CD4-positive, alpha-beta T cell (primary cell): ENCODE data around the gene COX4I1. TPM values are rescaled to one million over a fixed set of nuclear protein-coding genes. Genes with fewer than 3 reads are reported as not detected.

Experiments
- ATAC-seq: fragments of 200-7000 bp; cut with Tn5 transposase; one replicate; pipeline ENCODE4 v1.10.0; 2022; ENCODE audit warnings: mild to moderate bottlenecking; ENCODE audit not compliant: poor library complexity
- CTCF ChIA-PET: fragments of 350-600 bp; sonication (Branson Sonifier 250); formaldehyde crosslinking; loops from one replicate; lab custom pipeline; 2021; ENCODE audit warnings: antibody characterized with exemption, inconsistent platforms; lab: Charles Lee
- POLR2A ChIA-PET: fragments of 350-600 bp; sonication (Branson Sonifier 250); formaldehyde crosslinking; loops from one replicate; lab custom pipeline; 2021; ENCODE audit warnings: antibody characterized with exemption, inconsistent platforms; lab: Charles Lee
- DNase-seq, 14 experiments: peaks; one replicate each; pipeline ENCODE4 v3.0.0-alpha.2; 2013 to 2020; ENCODE audit warnings: mixed read lengths in 2 of 14
- H3K27ac ChIP-seq, 2 donors: one replicate each; pipeline versions ENCODE4 v1.5.1 to v1.7.0; 2013; ENCODE audit warnings: low read length in 2 of 2, low read depth in 1 of 2, mild to moderate bottlenecking in 1 of 2
- H3K27me3 ChIP-seq, 2 experiments: 1 replicate in 1 of 2; 2 replicates in 1 of 2; pipeline versions ENCODE4 v1.6.1 to v1.7.0; 2013; ENCODE audit warnings: low read length in 2 of 2, control low read depth in 1 of 2, mild to moderate bottlenecking in 1 of 2, moderate library complexity in 1 of 2; ENCODE audit not compliant: insufficient read depth in 2 of 2, control insufficient read depth in 1 of 2
- H3K36me3 ChIP-seq: one replicate; pipeline ENCODE4 v1.6.1; 2013; ENCODE audit warnings: low read length, control low read depth; ENCODE audit not compliant: insufficient read depth
- H3K4me1 ChIP-seq: one replicate; pipeline ENCODE4 v1.6.1; 2013; ENCODE audit warnings: low read length, control low read depth; ENCODE audit not compliant: insufficient read depth
- H3K4me3 ChIP-seq: one replicate; pipeline ENCODE4 v1.5.1; 2013; ENCODE audit warnings: mild to moderate bottlenecking, low read length, moderate library complexity
- H3K9me3 ChIP-seq, 2 experiments: 1 replicate in 1 of 2; 2 replicates in 1 of 2; pipeline versions ENCODE4 v1.6.1 to v1.7.0; 2013; ENCODE audit warnings: low read length in 2 of 2, mild to moderate bottlenecking in 2 of 2, control low read depth in 1 of 2, moderate library complexity in 1 of 2; ENCODE audit not compliant: control insufficient read depth in 1 of 2, insufficient read depth in 1 of 2
- H3K27ac Mint-ChIP-seq: one replicate; pipeline ENCODE4 v1.8.0; 2020; ENCODE audit warnings: mixed read lengths
- H3K27me3 Mint-ChIP-seq: one replicate; pipeline ENCODE4 v1.8.0; 2021; ENCODE audit warnings: mixed read lengths
- H3K36me3 Mint-ChIP-seq: one replicate; pipeline ENCODE4 v1.8.0; 2021; ENCODE audit warnings: low read depth, mixed read lengths
- H3K4me1 Mint-ChIP-seq: one replicate; pipeline ENCODE4 v1.8.0; 2021; ENCODE audit warnings: low read depth, mixed read lengths
- H3K4me3 Mint-ChIP-seq: one replicate; pipeline ENCODE4 v1.8.0; 2020; ENCODE audit warnings: mild to moderate bottlenecking, mixed read lengths
- H3K9me3 Mint-ChIP-seq: one replicate; pipeline ENCODE4 v1.8.0; 2020; ENCODE audit warnings: mixed read lengths
- intact Hi-C, 2 experiments: fragments of 100-400 bp; cut with DNase I in 1 of 2; cut with micrococcal nuclease in 1 of 2; formaldehyde crosslinking; loops; one replicate each; pipeline versions ENCODE4 v1.15.1 to v1.9.0; 2023 to 2025; cut with DNase I, micrococcal nuclease
- total RNA-seq, 174 experiments: library from RNA in 2 of 174; stranded (reverse) in 2 of 174; gene quantifications; one replicate each; pipeline ENCODE4 v1.2.3 and lab custom pipeline; 2021 to 2026
- TF ChIP-seq, protein P1 (sequence below): fragments of 200-600 bp; IDR thresholded peaks from one replicate; pipeline ENCODE4 v1.8.0; 2022; ENCODE audit warnings: antibody characterized with exemption, mild to moderate bottlenecking

Gene COX4I1
- total RNA-seq, 2 experiments from 2014 or later, result 749 to 750 TPM

DNA sequence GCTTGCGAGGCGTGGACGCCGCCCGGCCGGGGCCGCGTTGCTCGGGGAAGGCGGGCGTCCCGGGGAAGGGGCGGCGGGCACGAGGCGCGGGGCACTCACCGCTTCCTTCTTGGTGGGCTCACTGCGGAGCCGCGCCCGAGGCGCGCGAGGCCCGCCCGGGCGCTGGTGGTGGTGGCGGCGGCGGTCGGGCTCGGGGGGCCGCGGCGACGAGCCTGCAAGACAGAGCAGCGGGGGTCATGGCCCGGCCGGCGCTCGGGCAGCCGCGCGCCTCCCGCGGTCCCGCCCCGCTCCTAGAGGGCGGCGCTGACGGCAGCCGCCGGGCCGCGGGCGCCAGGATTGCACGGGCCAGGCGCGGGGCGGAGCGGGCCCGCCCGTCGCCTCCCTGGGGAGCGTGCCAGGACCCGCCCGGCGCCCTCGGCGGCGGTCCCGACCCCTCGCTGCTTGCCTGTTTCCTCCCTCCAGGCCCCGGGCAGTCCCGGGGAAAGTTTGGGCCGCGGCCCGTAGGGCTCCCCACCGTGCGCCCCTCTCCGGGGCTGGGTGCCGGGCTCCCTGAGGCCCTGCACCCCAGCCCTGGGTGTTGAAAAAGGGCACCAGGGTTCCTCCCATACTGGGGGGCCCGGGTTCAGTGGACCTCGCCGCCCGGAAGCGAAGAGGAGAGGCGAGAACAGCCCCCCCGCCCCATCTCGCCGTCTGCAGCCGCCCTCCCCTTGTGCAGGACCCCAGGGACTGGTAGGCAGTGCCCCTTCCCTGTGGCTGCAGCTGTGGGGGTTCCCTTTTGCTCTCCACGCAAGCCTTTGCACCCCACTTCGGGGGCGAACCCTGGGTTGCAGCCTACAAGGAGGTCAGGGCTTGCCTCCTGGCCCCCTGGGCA is 48.4 kb upstream of the COX4I1 start, which contains the start of gene C16orf74:
TSS of gene C16orf74 (minus strand) at position 270 of the 871 bp plus-strand sequence. CDS start 15,879 bp downstream, outside the sequence.
- Mint-ChIP-seq H3K36me3 (no peaks in the 10 kb centered on the region), H3K4me3 (peak within 1 kb of the TSS; percentile 88), H3K9me3 (no peaks in the 10 kb centered on the region), H3K27me3 (peaks cover 38% of the 10 kb centered on the region), H3K4me1 (peaks cover 5% of the 10 kb centered on the region), H3K27ac (no peak within 1 kb of the TSS)
- Histone ChIP-seq H3K27ac (no peak within 1 kb of the TSS), H3K4me1 (peaks cover 16% of the 10 kb centered on the region), H3K36me3 (no peaks in the 10 kb centered on the region), H3K27me3 (peaks cover 37 to 40% of the 10 kb centered on the region in 2 experiments), H3K9me3 (peaks cover 0 to 6% of the 10 kb centered on the region in 2 experiments), H3K4me3 (peak within 1 kb of the TSS; percentile 44)
- CTCF ChIA-PET, result no interaction called here
- ATAC-seq (peak; percentile 70), DNase-seq (peak in 4 of 14 experiments; percentile 10 to 45 (median 28))
- TF ChIP-seq, protein P1, sequence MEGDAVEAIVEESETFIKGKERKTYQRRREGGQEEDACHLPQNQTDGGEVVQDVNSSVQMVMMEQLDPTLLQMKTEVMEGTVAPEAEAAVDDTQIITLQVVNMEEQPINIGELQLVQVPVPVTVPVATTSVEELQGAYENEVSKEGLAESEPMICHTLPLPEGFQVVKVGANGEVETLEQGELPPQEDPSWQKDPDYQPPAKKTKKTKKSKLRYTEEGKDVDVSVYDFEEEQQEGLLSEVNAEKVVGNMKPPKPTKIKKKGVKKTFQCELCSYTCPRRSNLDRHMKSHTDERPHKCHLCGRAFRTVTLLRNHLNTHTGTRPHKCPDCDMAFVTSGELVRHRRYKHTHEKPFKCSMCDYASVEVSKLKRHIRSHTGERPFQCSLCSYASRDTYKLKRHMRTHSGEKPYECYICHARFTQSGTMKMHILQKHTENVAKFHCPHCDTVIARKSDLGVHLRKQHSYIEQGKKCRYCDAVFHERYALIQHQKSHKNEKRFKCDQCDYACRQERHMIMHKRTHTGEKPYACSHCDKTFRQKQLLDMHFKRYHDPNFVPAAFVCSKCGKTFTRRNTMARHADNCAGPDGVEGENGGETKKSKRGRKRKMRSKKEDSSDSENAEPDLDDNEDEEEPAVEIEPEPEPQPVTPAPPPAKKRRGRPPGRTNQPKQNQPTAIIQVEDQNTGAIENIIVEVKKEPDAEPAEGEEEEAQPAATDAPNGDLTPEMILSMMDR, result no peak
- POLR2A ChIA-PET, result interaction anchor here (0.8 kb wide), 1 partner anchor 13 kb away, joined by 3 read pairs; no protein-coding TSS in a partner anchor
- intact Hi-C loops, result no loop called here

DNA sequence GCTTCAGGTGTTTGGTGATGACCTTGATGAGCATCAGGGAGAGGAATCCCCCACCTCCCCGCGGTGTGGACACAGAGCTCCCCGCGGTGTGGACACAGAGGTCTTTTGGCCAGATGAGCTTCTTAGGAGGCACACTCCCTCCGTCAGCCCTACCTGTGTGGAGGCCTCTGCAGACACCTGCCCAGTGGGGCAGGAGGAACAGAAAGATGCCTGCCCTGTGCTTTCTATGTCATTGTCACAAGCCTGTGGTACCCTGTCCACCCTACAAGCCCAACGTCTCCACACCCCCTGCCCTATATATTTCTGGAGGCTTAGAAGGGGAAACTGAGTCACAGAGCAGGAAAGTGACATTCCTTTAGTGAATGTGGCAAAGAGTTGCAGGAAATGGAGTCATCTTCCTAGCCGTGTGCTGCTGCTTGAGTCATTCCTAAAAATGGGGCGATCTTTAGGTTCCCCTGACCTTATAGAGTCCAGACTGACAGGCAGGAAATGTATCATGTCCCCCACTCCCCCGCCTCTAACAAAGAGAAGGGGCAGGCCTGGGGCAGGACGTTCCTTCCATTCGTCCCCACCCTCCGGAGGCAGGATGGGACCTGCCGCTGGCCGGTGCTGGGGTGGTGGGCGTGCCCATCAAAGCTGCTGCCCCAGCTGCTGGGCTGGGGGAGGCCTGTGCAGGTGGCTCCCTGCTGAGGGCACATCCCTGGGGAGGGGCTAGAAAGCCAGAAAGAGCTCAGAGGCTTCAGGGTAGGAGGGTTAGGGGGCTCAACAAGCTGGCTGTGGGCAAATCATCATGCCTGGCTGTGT is 47.6 kb upstream of the COX4I1 start:
- CTCF ChIA-PET, result no interaction called here
- peak overlapping the region; percentile 66 for H3K4me3 Mint-ChIP-seq
- POLR2A ChIA-PET, result no interaction called here

More for the DNA sequence above, 47.6 kb upstream of the COX4I1 start:
- Mint-ChIP-seq H3K9me3 (no peaks in the 10 kb centered on the region), H3K27ac (no peak overlapping the region), H3K36me3 (no peaks in the 10 kb centered on the region), H3K27me3 (peaks cover 38% of the 10 kb centered on the region), H3K4me1 (peaks cover 5% of the 10 kb centered on the region)
- Histone ChIP-seq H3K36me3 (no peaks in the 10 kb centered on the region), H3K4me3 (no peak overlapping the region), H3K27ac (no peak overlapping the region), H3K4me1 (peaks cover 16% of the 10 kb centered on the region), H3K27me3 (peaks cover 37 to 40% of the 10 kb centered on the region in 2 experiments), H3K9me3 (peaks cover 0 to 6% of the 10 kb centered on the region in 2 experiments)
- intact Hi-C loops, result no loop called here
- no peak for ATAC-seq
- TF ChIP-seq, protein P1, result no peak
- DNase-seq, result no peak
